ENCODE measurements around the gene ARL13A. TPM values are rescaled to one million over a fixed set of nuclear protein-coding genes. Genes with fewer than 3 reads are reported as not detected.

ARL13A gene
- total RNA-seq: not detected in 2 replicates

DNA sequence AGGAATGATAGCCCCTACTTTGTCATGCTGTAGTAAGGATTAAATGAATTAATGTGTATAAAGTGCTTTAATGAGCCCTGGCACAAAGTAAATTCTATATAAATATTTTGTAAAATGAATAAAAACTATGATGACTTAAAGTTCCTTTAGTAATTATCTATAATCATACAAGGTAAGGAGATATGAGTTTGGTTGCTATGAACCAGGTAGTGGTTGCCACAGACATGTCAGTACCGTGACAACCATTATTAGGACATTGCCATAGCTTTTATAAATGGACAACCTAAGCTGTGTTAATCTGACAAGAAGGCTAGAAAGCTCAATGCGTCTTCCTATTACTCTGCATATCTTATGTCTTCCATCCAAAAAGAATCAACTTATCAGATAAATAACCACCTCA is at the start of gene ARL13A:
Gene ARL13A (plus strand): TSS at position 301 of the 400 bp plus-strand sequence. CDS start 3,982 bp downstream, outside the sequence.

GRCh38 chrX:100928660-100929613 is 40.6 kb upstream of the ARL13A start, which contains the start of gene XKRX:
Gene XKRX (minus strand): TSS chrX:100928917. CDS start chrX:100928304, 613 bp downstream.

Other genes starting within 250 kb of the ARL13A start
- gene SYTL4, start 237.6 kb upstream of the ARL13A start, total RNA-seq: 3.4 and 5.9 TPM in 2 replicates
- 14.4 and 20.0 TPM in 2 replicates for gene CSTF2, start 149.3 kb upstream of the ARL13A start, total RNA-seq
- gene NOX1, start 95.3 kb upstream of the ARL13A start, total RNA-seq: not detected in 2 replicates
- gene XKRX, start 40.8 kb upstream of the ARL13A start, total RNA-seq: 0.24 and 0.26 TPM in 2 replicates
- gene TRMT2B, start 82.4 kb downstream of the ARL13A start, total RNA-seq: 4.0 and 10.2 TPM in 2 replicates
- gene TMEM35A, start 109.2 kb downstream of the ARL13A start, total RNA-seq: 14.9 and 22.0 TPM in 2 replicates
- gene CENPI, start 128.5 kb downstream of the ARL13A start, total RNA-seq: 6.5 and 14.6 TPM in 2 replicates

Data from epithelial cell of alveolus of lung (primary cell).